Neuronal stem cell (in vitro differentiated cells): ENCODE data around the gene EMC7.

Experiments
- DNase-seq: peaks from one replicate; pipeline ENCODE4 v3.0.0-alpha.2; 2013; ENCODE audit warnings: low spot score
- H2AFZ ChIP-seq: one replicate; pipeline ENCODE4 v1.6.1; 2013; ENCODE audit warnings: mild to moderate bottlenecking, low read length, inconsistent platforms
- H2AK5ac ChIP-seq: 2 replicates; pipeline ENCODE4 v1.6.1; 2013; ENCODE audit warnings: low read depth, mild to moderate bottlenecking, inconsistent platforms, low read length, moderate library complexity, mixed read lengths
- H2BK120ac ChIP-seq: 2 replicates; pipeline ENCODE4 v1.6.1; 2013; ENCODE audit warnings: low read depth, mild to moderate bottlenecking, inconsistent platforms, low read length, moderate library complexity, mixed read lengths
- H2BK12ac ChIP-seq: one replicate; pipeline ENCODE4 v1.6.1; 2013; ENCODE audit warnings: low read length, inconsistent platforms
- H2BK15ac ChIP-seq: 2 replicates; pipeline ENCODE4 v1.6.1; 2013; ENCODE audit warnings: mild to moderate bottlenecking, low read length, inconsistent platforms, mixed read lengths
- H2BK5ac ChIP-seq: one replicate; pipeline ENCODE4 v1.6.1; 2013; ENCODE audit warnings: inconsistent platforms, mild to moderate bottlenecking, low read length, moderate library complexity
- H3K14ac ChIP-seq: one replicate; pipeline ENCODE4 v1.6.1; 2013; ENCODE audit warnings: low read length, inconsistent platforms
- H3K18ac ChIP-seq: 2 replicates; pipeline ENCODE4 v1.6.1; 2013; ENCODE audit warnings: low read length, inconsistent platforms
- H3K23ac ChIP-seq: 2 replicates; pipeline ENCODE4 v1.6.1; 2013; ENCODE audit warnings: low read depth, mild to moderate bottlenecking, mixed read lengths, low read length, inconsistent platforms; ENCODE audit not compliant: poor library complexity
- H3K27ac ChIP-seq: replicated peaks from 3 replicates; pipeline ENCODE4 v1.5.1; 2013; ENCODE audit warnings: low read length, inconsistent platforms
- H3K27me3 ChIP-seq, 3 experiments: 2 replicates each; pipeline ENCODE4 v1.6.1; 2013; ENCODE audit warnings: low read length in 3 of 3, mild to moderate bottlenecking in 2 of 3, inconsistent platforms in 1 of 3, low read depth in 1 of 3, mixed read lengths in 1 of 3, moderate library complexity in 1 of 3; ENCODE audit not compliant: control insufficient read depth in 3 of 3, insufficient read depth in 3 of 3
- H3K36me3 ChIP-seq, 2 donors: replicated peaks in 1 of 2; 2 replicates each; pipeline ENCODE4 v1.6.1; 2013; ENCODE audit warnings: low read length in 2 of 2; ENCODE audit not compliant: control insufficient read depth in 2 of 2, insufficient read depth in 2 of 2
- H3K4ac ChIP-seq: 2 replicates; pipeline ENCODE4 v1.6.1; 2013; ENCODE audit warnings: inconsistent platforms, mild to moderate bottlenecking, low read length, moderate library complexity
- H3K4me1 ChIP-seq, 2 donors: 1 replicate in 1 of 2; 2 replicates in 1 of 2; pipeline ENCODE4 v1.6.1; 2013; ENCODE audit warnings: low read length in 2 of 2, low read depth in 1 of 2; ENCODE audit not compliant: control insufficient read depth in 2 of 2, insufficient read depth in 1 of 2
- H3K4me2 ChIP-seq: one replicate; pipeline ENCODE4 v1.6.1; 2013; ENCODE audit warnings: mild to moderate bottlenecking, low read length, inconsistent platforms; ENCODE audit not compliant: insufficient read depth, poor library complexity, severe bottlenecking
- H3K4me3 ChIP-seq, 2 donors: 2 replicates each; pipeline ENCODE4 v1.5.1; 2013; ENCODE audit warnings: low read length in 2 of 2, mild to moderate bottlenecking in 2 of 2, inconsistent platforms in 1 of 2, moderate library complexity in 1 of 2
- H3K79me1 ChIP-seq: one replicate; pipeline ENCODE4 v1.6.1; 2013; ENCODE audit warnings: low read depth, mild to moderate bottlenecking, inconsistent platforms, low read length, moderate library complexity
- H3K9ac ChIP-seq: one replicate; pipeline ENCODE4 v1.6.1; 2013; ENCODE audit warnings: mild to moderate bottlenecking, low read depth, low read length, inconsistent platforms; ENCODE audit not compliant: poor library complexity
- H3K9me3 ChIP-seq, 2 donors: replicated peaks in 1 of 2; 2 replicates each; pipeline versions ENCODE3 to v1.6.1; 2013; ENCODE audit warnings: low read length in 2 of 2, mild to moderate bottlenecking in 2 of 2, inconsistent platforms in 1 of 2, low read depth in 1 of 2, mixed read lengths in 1 of 2, moderate library complexity in 1 of 2; ENCODE audit not compliant: control insufficient read depth in 2 of 2, insufficient read depth in 1 of 2
- H4K8ac ChIP-seq: one replicate; pipeline ENCODE4 v1.6.1; 2013; ENCODE audit warnings: low read depth, mild to moderate bottlenecking, inconsistent platforms, low read length, moderate library complexity
- H4K91ac ChIP-seq: one replicate; pipeline ENCODE4 v1.6.1; 2013; ENCODE audit warnings: low read length, low read depth, mild to moderate bottlenecking, inconsistent platforms; ENCODE audit not compliant: poor library complexity
- WGBS, 2 donors: extraction: QIAGEN DNeasy Blood & Tissue Kit; methylation state at CpG; one replicate each; pipeline ENCODE4 v1.1.7; 2013; ENCODE audit warnings: missing lambda C conversion rate in 2 of 2, mixed read lengths in 1 of 2; ENCODE audit not compliant: insufficient read length in 2 of 2, insufficient replicate concordance in 1 of 2; ENCODE audit errors: extremely low coverage in 2 of 2; 5-methylcytosine and 5-hydroxymethylcytosine counted together

The EMC7 gene

GRCh38 chr15:34109797-34110663, 8.4 kb upstream of the EMC7 start:
- H2AFZ ChIP-seq: peak overlapping the region; percentile 77
- no CpG with 5 or more reads among the region's 5 CpGs for WGBS, 2 donors

GRCh38 chr15:34107315-34107714, 5.7 kb upstream of the EMC7 start:
- Histone ChIP-seq H3K9me3 (no peaks in the 10 kb centered on the region), H2AK5ac (no peak overlapping the region), H3K27ac (no peak overlapping the region), H2BK15ac (no peak overlapping the region), H3K4me2 (no peak overlapping the region), H2BK12ac (no peak overlapping the region), H2AFZ (no peak overlapping the region), H3K4me1 (no peaks in the 10 kb centered on the region), H3K79me1 (no peaks in the 10 kb centered on the region), H3K27me3 (no peaks in the 10 kb centered on the region), H3K23ac (no peak overlapping the region), H3K9ac (no peak overlapping the region), H3K18ac (no peak overlapping the region), H2BK120ac (no peak overlapping the region), H4K8ac (no peak overlapping the region), H3K4ac (no peak overlapping the region), H4K91ac (no peak overlapping the region), H3K4me3 (no peak overlapping the region), H3K14ac (no peak overlapping the region), H2BK5ac (no peak overlapping the region), H3K36me3 (no peaks in the 10 kb centered on the region)
- no CpG with 5 or more reads among the region's 2 CpGs for WGBS, 2 donors
- no peak for DNase-seq

More at GRCh38 chr15:34109797-34110663, 8.4 kb upstream of the EMC7 start:
- Histone ChIP-seq H2BK12ac (no peak overlapping the region), H2BK15ac (no peak overlapping the region), H3K36me3 (no peaks in the 10 kb centered on the region), H3K18ac (no peak overlapping the region), H2AK5ac (no peak overlapping the region), H3K9ac (no peak overlapping the region), H3K9me3 (no peaks in the 10 kb centered on the region), H3K4me1 (no peaks in the 10 kb centered on the region), H2BK5ac (no peak overlapping the region), H4K8ac (no peak overlapping the region), H3K23ac (no peak overlapping the region), H3K27ac (no peak overlapping the region), H4K91ac (no peak overlapping the region), H3K4me2 (no peak overlapping the region), H3K4ac (no peak overlapping the region), H3K4me3 (no peak overlapping the region), H3K27me3 (no peaks in the 10 kb centered on the region), H3K79me1 (no peaks in the 10 kb centered on the region), H2BK120ac (no peak overlapping the region), H3K14ac (no peak overlapping the region)
- no peak for DNase-seq

GRCh38 chr15:34106423-34106822, 4.8 kb upstream of the EMC7 start:
- Histone ChIP-seq H3K27ac (no peak overlapping the region), H3K4me3 (no peak overlapping the region), H3K79me1 (peaks cover under 1% of the 10 kb centered on the region), H3K36me3 (no peaks in the 10 kb centered on the region), H2AFZ (no peak overlapping the region), H3K14ac (no peak overlapping the region), H4K8ac (no peak overlapping the region), H4K91ac (no peak overlapping the region), H3K23ac (no peak overlapping the region), H3K4me1 (peaks cover 0 to under 1% of the 10 kb centered on the region in 2 donors), H3K27me3 (no peaks in the 10 kb centered on the region), H2BK12ac (no peak overlapping the region), H2BK120ac (no peak overlapping the region), H3K4ac (no peak overlapping the region), H3K18ac (no peak overlapping the region), H2BK15ac (no peak overlapping the region), H3K4me2 (no peak overlapping the region), H3K9me3 (no peaks in the 10 kb centered on the region), H3K9ac (no peak overlapping the region), H2BK5ac (no peak overlapping the region), H2AK5ac (no peak overlapping the region)
- no CpG with 5 or more reads among the region's 1 CpG for WGBS, 2 donors
- no peak for DNase-seq

GRCh38 chr15:34102175-34102925, 688 bp upstream of the EMC7 start:
- H2BK120ac ChIP-seq: no peak overlapping the region
- H2AFZ ChIP-seq: peak overlapping the region; percentile 92
- no peak overlapping the region for H3K23ac ChIP-seq
- H3K4me2 ChIP-seq: peak overlapping the region; percentile 84
- no peak overlapping the region for H2BK5ac ChIP-seq
- peak overlapping the region; percentile 84 to 92 for H3K4me3 ChIP-seq
- H3K4me1 ChIP-seq: peaks cover 2 to 5% of the 10 kb centered on the region in 2 donors
- no peak for DNase-seq
- no peak overlapping the region for H4K91ac ChIP-seq
- H3K9ac ChIP-seq: no peak overlapping the region
- no peaks in the 10 kb centered on the region for H3K9me3 ChIP-seq
- no peak overlapping the region for H2AK5ac ChIP-seq
- no peaks in the 10 kb centered on the region for H3K27me3 ChIP-seq
- H3K18ac ChIP-seq: no peak overlapping the region
- no CpG with 5 or more reads among the region's 29 CpGs for WGBS, 2 donors
- no peak overlapping the region for H3K4ac ChIP-seq
- no peak overlapping the region for H3K27ac ChIP-seq
- no peak overlapping the region for H4K8ac ChIP-seq
- no peak overlapping the region for H2BK15ac ChIP-seq
- H3K14ac ChIP-seq: no peak overlapping the region
- peaks cover 4% of the 10 kb centered on the region for H3K79me1 ChIP-seq
- H3K36me3 ChIP-seq: peaks cover 0 to 10% of the 10 kb centered on the region in 2 donors
- no peak overlapping the region for H2BK12ac ChIP-seq
